GM23338 (cell line): ENCODE data around the gene PRSS8.
A peak's percentile ranks its signal among the peaks of the same experiment; 100 is the strongest.

Experiments
- CREB1 ChIP-seq: fragments of 250-450 bp; sonication (Bioruptor Pico); IDR thresholded peaks from 2 replicates; pipeline ENCODE4 v1.5.0; 2020; ENCODE audit warnings: low read depth, mild to moderate bottlenecking, moderate library complexity
- EZH2 ChIP-seq: fragments of 200-600 bp; sonication (generic); IDR thresholded peaks from one replicate; pipeline ENCODE4 v1.8.0; 2017; ENCODE audit warnings: antibody characterized with exemption, mild to moderate bottlenecking, low read depth; ENCODE audit not compliant: unreplicated experiment
- EZH2phosphoT487 ChIP-seq: fragments of 200-600 bp; sonication (generic); IDR thresholded peaks from one replicate; pipeline ENCODE4 v1.8.1; 2018; ENCODE audit warnings: antibody characterized with exemption; ENCODE audit not compliant: unreplicated experiment
- JUNB ChIP-seq: IDR thresholded peaks from one replicate; pipeline ENCODE4 v1.6.1; 2016; ENCODE audit warnings: antibody characterized with exemption; ENCODE audit not compliant: unreplicated experiment
- NANOG ChIP-seq: IDR thresholded peaks from 2 replicates; pipeline ENCODE4 v1.6.1; 2016; ENCODE audit warnings: antibody characterized with exemption, borderline replicate concordance
- POLR2AphosphoS5 ChIP-seq: IDR thresholded peaks from 2 replicates; pipeline ENCODE4 v1.6.1; 2016; ENCODE audit warnings: antibody characterized with exemption, low read depth
- REST ChIP-seq: IDR thresholded peaks from one replicate; pipeline ENCODE4 v1.6.1; 2018; ENCODE audit warnings: antibody characterized with exemption; ENCODE audit not compliant: unreplicated experiment
- STAT1 ChIP-seq: IDR thresholded peaks from one replicate; pipeline ENCODE4 v1.6.1; 2016; ENCODE audit warnings: antibody characterized with exemption; ENCODE audit not compliant: unreplicated experiment
- ZNF114 ChIP-seq: fragments of 250-450 bp; sonication (Bioruptor Pico); IDR thresholded peaks from 2 replicates; pipeline ENCODE4 v1.5.0; 2020; ENCODE audit warnings: mild to moderate bottlenecking, moderate library complexity
- ZNF331 ChIP-seq: fragments of 250-450 bp; sonication (Bioruptor Pico); IDR thresholded peaks from 2 replicates; pipeline ENCODE4 v1.5.0; 2020; ENCODE audit warnings: low read depth, mild to moderate bottlenecking, moderate library complexity
- TF ChIP-seq, protein P1 (sequence below), 2 experiments: fragments of 200-600 bp in 1 of 2; sonication (generic) in 1 of 2; conservative IDR thresholded peaks; 2 replicates each; pipeline versions ENCODE4 v1.5.1 to v1.6.1; 2016 to 2017; ENCODE audit warnings: antibody characterized with exemption in 2 of 2, low read depth in 2 of 2, mild to moderate bottlenecking in 2 of 2, moderate library complexity in 1 of 2
- TF ChIP-seq, protein P2 (sequence below): IDR thresholded peaks from 2 replicates; pipeline ENCODE4 v1.6.1; 2016; ENCODE audit warnings: antibody characterized with exemption

GRCh38 chr16:31117384-31118222, 17.9 kb downstream of the PRSS8 start, which contains the start of gene KAT8:
- no peak for TF ChIP-seq REST
- no peak for TF ChIP-seq EZH2
- TF ChIP-seq NANOG: no peak
- TF ChIP-seq, protein P1, sequence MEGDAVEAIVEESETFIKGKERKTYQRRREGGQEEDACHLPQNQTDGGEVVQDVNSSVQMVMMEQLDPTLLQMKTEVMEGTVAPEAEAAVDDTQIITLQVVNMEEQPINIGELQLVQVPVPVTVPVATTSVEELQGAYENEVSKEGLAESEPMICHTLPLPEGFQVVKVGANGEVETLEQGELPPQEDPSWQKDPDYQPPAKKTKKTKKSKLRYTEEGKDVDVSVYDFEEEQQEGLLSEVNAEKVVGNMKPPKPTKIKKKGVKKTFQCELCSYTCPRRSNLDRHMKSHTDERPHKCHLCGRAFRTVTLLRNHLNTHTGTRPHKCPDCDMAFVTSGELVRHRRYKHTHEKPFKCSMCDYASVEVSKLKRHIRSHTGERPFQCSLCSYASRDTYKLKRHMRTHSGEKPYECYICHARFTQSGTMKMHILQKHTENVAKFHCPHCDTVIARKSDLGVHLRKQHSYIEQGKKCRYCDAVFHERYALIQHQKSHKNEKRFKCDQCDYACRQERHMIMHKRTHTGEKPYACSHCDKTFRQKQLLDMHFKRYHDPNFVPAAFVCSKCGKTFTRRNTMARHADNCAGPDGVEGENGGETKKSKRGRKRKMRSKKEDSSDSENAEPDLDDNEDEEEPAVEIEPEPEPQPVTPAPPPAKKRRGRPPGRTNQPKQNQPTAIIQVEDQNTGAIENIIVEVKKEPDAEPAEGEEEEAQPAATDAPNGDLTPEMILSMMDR (conservative IDR thresholded peaks at IDR 0.05; ENCODE audit: low read depth in 2 of 2): no peak
- peak; percentile 89 for TF ChIP-seq POLR2AphosphoS5
- TF ChIP-seq ZNF114 (CRISPR knock-in tag): no peak
- TF ChIP-seq, protein P2, sequence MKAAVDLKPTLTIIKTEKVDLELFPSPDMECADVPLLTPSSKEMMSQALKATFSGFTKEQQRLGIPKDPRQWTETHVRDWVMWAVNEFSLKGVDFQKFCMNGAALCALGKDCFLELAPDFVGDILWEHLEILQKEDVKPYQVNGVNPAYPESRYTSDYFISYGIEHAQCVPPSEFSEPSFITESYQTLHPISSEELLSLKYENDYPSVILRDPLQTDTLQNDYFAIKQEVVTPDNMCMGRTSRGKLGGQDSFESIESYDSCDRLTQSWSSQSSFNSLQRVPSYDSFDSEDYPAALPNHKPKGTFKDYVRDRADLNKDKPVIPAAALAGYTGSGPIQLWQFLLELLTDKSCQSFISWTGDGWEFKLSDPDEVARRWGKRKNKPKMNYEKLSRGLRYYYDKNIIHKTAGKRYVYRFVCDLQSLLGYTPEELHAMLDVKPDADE: peak; percentile 91
- TF ChIP-seq CREB1 (CRISPR knock-in tag): peak; percentile 94
- TF ChIP-seq JUNB: no peak
- TF ChIP-seq EZH2phosphoT487: no peak
- no peak for TF ChIP-seq STAT1
- TF ChIP-seq ZNF331 (CRISPR knock-in tag): no peak
